Upper lobe of left lung (tissue), 4 donors: ENCODE data around the gene MYMK.

Source experiments
- POLR2AphosphoS5 ChIP-seq, 2 donors: sonication (generic); formaldehyde crosslinking; IDR thresholded peaks; one replicate each; pipeline ENCODE4 v1.5.1; 2017; ENCODE audit warnings: antibody characterized with exemption in 2 of 2
- TF ChIP-seq, protein P1 (sequence below), 6 experiments: fragments of 450-650 bp in 4 of 6; fragments of 200-600 bp in 2 of 6; sonication (generic) in 2 of 6; IDR thresholded peaks; one replicate each; pipeline ENCODE4 v1.5.1; 2016 to 2019; ENCODE audit warnings: antibody characterized with exemption in 6 of 6

GRCh38 chr9:133478851-133479711, 45.7 kb downstream of the MYMK start, which contains the start of gene SLC2A6:
- TF ChIP-seq, protein P1, sequence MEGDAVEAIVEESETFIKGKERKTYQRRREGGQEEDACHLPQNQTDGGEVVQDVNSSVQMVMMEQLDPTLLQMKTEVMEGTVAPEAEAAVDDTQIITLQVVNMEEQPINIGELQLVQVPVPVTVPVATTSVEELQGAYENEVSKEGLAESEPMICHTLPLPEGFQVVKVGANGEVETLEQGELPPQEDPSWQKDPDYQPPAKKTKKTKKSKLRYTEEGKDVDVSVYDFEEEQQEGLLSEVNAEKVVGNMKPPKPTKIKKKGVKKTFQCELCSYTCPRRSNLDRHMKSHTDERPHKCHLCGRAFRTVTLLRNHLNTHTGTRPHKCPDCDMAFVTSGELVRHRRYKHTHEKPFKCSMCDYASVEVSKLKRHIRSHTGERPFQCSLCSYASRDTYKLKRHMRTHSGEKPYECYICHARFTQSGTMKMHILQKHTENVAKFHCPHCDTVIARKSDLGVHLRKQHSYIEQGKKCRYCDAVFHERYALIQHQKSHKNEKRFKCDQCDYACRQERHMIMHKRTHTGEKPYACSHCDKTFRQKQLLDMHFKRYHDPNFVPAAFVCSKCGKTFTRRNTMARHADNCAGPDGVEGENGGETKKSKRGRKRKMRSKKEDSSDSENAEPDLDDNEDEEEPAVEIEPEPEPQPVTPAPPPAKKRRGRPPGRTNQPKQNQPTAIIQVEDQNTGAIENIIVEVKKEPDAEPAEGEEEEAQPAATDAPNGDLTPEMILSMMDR (IDR thresholded peaks at IDR 0.05): peak in 1 of 6 experiments; percentile 7
- TF ChIP-seq POLR2AphosphoS5 (IDR thresholded peaks at IDR 0.05): peak; percentile 51 to 68
